GM20431 (cell line): ENCODE measurements around the gene CNN2.

Experiments used
- in situ Hi-C: fragments of 300-500 bp; cut with MseI, MboI; formaldehyde crosslinking; loops from one replicate; pipeline ENCODE4 v1.15.0; 2020; ENCODE audit warnings: low sequenced_read_pairs; ENCODE audit not compliant: unreplicated experiment

CNN2 gene

DNA sequence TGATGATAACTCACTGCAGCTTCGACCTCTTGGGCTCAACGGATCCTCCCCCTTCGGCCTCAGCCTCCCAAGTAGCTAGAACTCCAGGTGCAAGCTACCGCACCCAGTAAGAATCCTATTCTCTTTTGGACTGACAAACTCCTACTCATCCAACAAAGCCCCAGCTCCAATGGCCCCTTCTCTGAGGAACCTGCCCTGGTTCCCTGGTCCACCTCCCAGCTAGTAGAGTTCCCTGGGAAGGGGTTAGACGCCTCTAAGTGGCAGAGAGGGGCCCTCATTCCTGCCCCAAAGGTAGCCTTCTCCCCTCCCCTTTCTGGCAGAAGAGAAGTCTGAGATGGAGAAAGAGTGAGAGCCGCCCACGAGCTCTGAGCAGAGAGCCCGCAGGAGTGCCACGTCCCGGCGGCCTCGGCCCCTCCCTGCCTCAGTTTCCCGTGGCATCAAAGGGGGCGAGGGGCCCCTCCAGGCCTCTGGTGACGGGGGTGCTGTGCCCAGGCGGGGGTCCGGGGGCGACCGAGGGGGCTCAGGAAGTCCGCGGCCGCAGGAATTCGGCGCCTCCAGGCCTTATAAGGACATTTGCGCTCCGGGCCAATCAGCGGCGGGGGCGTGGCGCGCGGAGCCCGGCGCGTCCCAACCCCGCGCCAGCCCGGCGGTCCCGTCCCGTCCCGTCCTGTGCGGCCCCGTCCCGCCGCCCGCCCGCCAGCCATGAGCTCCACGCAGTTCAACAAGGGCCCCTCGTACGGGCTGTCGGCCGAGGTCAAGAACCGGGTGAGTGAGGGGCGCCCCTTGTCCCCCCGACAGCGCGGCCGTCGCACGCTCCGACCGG, at the start of gene CNN2:
CNN2 (plus strand) TSS at position 649 of the 823 bp plus-strand sequence; CDS start at position 703, 54 bp downstream.
- in situ Hi-C loops, result no loop called here

DNA sequence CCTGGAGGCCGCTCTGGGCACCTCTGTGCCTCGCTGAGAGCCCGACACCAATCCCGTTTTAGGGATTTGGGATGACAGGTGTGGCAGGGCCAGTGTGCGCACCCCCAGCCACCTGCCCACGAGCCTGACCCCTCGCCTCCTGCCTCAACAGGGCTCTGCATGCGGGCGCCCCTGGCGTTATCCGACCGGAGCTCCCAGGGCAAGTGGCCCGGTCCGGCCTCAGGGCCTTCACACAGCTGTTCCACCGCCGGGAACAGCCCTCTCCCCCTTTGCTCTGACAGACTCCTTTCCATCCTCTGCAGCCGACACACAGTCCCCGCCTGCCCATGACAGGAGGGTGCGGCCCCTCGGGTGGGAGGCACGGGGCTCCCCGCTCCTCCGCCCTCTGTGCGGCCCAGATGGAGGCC, 49.3 kb upstream of the CNN2 start:
- in situ Hi-C loops, result no loop called here

DNA sequence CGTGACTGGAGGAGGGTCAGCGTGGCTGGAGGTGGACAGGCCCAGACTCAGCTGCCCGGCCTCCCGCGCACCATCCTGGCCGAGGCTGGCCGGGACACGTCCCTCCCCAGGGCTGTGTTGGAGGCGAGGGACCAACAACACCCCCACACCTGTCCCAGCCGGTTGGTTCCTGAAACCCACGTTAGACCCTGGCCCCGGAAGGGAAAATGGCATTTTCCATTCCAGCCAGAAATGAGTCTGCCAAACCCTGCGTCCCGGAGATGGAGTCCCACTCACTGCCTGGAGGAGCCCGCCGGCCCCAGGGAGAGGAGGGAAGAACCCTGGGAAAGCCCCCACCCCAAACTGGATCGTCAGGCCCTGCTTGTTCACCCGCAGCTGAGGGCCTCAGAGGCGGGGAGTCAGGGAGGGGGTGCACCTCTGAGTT, 47.1 kb upstream of the CNN2 start:
- in situ Hi-C loops, result no loop called here

DNA sequence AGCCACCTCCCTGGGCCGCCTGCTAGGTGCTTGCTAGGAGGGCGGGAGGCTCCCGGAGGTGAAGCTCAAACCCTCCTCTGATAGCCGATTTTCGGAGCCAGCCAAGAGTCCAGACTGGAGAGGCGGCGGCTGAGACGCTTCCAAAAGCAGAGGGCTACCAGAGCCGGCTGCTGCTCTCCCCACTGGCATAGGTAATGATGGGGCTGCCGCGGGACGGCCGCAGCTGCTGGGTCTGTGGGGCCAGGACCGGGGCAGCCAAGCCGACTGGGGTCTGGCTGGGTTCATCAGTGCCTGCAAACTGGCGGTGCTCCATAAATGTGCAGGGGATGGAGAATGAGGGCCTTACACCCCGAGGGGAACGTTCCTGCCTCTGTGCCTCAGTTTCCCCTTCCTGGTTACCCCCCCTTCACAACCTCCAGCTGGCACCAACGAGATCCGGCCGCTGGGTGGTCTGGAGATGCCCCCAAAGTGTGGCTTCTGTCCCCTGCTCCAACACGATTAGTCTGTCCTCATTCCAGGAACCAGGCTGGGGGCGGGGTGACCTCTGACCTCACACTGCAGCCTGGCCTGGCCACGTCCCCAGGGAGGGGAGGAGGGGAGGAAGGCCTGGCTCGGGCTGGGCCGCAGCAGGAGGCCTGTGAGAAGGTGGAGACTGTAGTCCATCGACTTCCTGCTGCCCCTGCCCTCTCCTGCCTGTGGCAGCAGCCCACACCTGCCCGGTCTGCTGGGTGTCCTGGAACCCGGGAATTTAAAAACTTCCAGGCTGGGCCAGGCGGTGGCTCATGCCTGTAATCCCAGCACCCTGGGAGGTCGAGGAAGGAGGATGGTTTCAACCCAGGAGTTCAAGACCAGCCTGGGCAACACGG, 46.0 kb upstream of the CNN2 start:
- in situ Hi-C loops, result no loop called here

DNA sequence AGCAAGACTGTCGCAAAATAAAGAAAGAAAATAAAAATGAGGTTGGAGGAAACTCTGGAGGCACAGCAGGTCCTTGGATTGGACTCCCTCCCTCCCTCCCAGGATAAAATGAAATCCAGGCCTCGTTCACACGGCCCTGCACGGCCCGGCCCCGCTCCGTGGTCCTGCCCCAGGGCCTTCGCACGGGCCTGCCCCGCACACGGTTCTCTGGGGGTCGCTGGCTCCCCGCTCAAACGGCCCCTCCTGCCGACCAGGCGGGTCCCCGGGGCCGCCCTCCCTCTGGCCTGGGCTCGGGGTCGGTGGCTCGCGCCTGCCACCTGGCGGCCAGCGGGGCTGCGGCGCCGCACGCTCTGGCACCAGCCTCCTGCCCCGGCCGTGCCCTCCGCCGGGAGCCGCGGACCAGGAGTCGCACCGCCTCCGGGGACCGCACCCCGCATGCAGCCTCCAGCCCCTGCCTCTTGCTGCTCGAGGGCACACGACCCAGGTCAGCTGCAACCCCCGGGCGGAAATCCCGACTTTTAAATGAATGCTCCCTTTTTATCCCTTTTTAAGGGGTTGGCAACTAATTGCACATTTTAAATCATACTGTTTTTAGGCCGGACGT, 43.7 kb upstream of the CNN2 start:
- in situ Hi-C loops, result no loop called here

DNA sequence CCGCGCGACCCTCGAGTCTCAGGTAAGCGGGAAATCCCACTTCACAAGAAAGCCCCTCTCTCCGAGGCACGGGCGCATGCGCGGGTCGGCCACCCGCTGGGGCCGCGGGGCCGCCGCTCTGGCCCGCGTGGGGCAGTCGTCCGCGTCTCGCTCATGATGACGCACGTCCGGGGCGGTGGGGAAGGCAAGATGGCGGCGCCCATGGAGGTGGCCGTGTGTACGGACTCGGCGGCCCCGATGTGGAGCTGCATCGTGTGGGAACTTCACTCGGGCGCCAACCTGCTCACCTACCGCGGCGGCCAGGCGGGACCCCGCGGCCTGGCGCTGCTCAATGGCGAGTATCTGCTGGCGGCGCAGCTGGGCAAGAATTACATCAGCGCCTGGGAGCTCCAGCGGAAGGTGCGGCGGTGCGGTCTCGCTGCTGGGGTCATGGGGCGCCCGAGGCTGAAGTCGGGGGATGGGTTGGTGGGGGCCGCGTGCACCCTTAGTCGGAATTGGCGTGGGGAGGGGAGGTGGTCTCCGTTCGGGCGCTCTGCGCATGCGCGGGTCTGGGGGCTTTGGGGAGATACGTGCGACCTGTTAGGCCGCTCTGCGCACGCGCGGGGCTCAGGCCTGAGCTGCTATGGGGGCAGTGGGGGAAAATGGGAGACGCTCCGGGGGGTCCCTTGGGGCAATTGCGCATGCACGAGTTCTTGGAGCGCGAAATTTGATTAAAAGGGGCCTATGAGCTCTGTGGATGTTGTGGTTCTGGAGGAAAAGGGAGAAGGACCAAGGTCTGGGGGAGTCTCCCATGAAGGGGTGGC, 42.0 kb upstream of the CNN2 start, which contains the start of gene WDR18:
WDR18 (plus strand) TSS at position 181 of the 803 bp plus-strand sequence; CDS start at position 190, 9 bp downstream.
- in situ Hi-C loops, result no loop called here

DNA sequence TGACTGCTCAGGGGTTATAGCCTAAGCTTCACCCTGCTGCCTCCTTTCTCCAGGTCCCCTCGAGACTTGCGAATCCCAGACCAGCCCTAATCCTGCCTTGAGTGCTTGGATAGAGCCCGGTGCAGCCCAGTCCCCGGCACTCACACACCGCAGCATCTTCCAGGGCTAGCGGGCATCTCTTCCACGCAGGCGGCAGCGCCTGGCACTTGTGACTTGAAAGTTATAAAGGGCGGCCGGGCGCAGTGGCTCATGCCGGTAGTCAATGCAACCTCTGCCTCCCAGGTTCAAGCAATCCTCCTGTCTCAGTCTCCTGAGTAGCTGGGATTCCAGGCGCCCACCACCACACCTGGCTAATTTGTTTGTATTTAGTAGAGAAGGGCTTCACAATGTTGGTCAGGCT, 40.3 kb upstream of the CNN2 start:
- in situ Hi-C loops, result loop anchor here (5.0 kb wide), 1 partner anchor 64 kb away; no protein-coding TSS in a partner anchor

DNA sequence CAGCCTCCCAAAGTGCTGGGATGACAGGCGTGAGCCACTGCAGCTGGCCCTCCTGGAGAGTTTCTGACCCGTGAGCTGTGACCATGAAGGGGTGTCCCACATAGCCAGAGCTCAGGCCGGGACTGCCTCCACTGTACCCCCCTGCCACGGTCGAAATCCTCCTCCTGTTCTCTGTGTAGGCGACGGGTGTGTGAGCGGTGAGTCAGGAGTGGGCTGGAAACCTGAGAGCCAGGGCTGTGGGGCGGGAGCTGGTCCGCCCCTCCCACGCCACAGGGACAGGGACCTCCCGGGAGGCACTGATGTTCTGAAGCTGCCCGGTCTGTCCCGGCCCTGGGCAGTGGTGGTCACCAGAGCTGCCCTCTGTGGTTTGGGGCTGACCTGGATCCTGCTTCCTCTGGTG, 38.3 kb upstream of the CNN2 start:
- in situ Hi-C loops, result loop anchor here (5.0 kb wide), 1 partner anchor 66 kb away; no protein-coding TSS in a partner anchor

DNA sequence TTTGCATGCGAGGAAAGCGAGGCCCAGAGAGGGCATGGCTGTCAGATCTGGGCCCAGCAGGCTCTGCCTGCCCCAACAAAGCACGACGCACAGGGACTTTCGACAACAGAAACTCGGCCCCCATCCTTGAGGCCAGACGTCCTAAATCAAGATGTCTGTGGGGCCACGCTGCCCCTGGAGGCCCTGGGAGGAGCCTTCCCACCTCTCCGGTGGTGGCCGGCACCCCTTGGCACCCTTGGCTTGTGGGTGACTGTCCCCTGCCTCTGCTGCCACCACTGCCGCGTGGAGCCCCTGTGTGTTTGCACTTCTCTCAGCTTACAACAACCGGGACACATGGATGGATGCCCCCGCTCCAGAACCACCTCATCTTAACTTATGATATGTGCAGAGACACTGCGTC, 37.9 kb upstream of the CNN2 start:
- in situ Hi-C loops, result loop anchor here (5.0 kb wide), 1 partner anchor 66 kb away; no protein-coding TSS in a partner anchor

DNA sequence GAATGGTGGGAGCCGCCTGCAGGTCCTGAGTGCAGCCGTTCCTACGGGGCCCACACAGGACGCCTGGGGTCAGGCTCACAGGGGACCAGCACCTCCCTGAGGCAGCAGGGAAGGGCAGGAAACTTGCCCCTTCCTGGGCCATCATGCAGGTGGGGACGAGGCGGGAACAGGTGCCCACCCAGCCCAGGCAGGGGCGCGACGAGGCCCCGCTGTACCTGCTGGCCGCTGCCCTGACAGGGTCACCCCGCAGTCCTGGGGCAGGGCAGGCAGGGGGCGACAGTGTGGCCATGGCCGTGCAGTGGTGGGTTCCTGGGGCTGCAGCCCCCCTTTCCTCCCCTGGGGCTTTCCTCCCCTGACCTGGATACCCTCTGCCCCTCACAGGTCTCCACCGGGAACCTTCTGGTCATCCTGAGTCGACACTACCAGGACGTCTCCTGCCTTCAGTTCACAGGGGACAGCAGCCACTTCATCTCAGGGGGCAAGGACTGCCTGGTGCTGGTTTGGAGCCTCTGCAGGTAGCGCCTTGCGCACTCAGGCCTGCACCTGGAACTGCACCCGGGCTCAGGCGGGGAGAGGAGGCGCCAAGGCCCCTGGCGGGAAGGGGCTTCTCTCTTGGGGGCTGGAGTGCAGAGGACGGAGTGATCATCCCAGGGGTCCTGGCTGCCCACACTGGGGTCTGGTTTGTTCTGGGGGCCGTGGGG, 36.9 kb upstream of the CNN2 start:
- in situ Hi-C loops, result loop anchor here (5.0 kb wide), 1 partner anchor 67 kb away; no protein-coding TSS in a partner anchor

DNA sequence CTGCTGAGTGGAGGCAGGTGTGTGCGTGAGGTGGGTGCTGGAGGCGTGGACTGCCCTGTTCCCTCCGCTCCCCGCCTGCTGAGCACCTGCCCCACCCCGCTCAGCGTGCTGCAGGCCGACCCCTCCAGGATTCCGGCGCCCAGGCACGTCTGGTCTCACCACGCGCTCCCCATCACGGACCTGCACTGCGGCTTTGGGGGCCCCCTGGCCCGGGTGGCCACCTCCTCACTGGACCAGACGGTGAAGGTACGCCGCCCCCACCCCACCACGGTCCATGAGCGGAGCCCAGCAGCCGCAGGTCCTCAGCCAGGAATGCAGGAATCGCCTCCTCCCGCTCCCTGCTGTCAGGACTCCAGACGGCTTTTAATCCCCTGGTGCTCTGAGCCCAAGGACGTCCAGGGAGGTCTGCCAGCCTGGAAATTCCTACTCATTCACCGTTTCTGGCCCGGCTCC, 36.3 kb upstream of the CNN2 start:
- in situ Hi-C loops, result no loop called here

DNA sequence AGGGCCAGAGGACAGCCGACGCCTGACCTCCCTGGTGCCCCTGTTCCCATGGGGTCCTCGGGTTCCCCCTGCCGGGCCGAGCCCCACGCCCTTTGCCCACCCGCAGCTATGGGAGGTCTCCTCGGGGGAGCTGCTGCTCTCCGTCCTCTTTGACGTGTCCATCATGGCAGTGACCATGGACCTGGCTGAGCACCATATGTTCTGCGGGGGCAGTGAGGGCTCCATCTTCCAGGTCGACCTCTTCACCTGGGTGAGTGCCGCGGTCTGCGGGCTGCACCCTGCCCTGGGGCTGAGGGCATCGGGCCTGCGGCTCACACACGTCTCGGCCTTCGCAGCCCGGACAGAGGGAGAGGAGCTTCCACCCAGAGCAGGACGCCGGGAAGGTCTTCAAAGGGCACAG, 35.7 kb upstream of the CNN2 start:
- in situ Hi-C loops, result no loop called here

DNA sequence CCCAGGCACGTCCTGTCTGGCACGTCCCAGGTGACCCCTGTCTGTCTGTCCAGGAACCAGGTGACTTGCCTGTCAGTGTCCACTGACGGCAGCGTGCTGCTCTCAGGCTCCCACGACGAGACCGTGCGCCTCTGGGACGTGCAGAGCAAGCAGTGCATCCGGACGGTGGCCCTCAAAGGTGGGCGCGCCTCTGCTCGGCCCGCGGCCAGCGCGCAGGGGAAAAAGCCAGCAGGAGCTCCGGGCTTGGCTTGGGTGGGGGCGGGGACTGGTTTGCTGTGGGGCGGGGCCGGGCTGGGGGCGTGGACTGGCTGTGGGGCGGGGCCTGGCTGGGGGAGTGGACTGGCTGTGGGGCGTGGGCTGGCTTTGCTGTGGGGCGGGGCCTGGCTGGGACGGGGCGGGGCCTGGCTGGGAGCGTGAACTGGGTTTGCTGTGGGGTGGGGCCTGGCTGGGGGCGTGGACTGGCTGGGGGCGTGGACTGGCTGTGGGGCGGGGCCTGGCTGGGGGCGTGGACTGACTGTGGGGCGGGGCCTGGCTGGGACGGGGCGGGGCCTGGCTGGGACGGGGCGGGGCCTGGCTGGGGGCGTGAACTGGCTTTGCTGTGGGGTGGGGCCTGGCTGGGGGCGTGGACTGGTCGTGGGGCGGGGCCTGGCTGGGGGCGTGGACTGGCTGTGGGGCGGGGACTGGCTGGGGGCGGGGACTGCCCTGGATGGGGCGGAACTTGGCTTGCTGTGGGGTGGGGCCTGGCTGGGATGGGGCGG, 35.1 kb upstream of the CNN2 start:
- in situ Hi-C loops, result no loop called here

DNA sequence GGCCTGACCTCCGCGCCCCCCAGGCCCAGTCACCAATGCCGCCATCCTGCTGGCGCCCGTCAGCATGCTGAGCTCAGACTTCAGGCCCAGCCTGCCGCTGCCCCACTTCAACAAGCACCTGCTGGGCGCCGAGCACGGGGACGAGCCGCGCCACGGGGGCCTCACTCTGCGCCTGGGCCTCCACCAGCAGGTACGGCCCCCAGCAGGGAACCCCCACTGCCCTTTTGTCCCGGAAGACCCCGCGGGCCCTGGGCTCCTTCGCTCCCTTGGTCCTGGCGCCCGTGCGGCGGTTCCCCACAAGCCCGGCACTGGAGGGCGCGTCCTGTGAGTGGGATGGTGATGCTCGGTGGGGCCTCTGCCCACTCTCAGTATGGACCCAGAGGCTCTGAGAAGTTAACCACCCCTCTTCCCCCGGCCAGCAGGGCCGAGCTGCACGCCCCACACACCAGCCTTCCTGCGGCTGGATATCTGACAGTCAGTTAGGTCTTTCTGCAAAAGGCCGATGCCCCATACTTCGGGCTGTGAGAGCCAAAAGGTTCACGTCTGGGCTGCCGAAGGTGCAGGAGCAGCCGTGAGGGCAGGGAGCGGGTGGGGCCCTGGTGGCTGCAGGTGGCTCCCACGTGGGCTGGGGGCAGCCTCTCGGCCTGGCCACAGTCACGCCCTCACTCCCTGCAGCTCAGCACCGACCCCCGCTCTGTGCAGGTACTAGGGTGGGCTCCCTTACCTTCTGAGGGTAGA, 34.3 kb upstream of the CNN2 start:
- in situ Hi-C loops, result no loop called here

DNA sequence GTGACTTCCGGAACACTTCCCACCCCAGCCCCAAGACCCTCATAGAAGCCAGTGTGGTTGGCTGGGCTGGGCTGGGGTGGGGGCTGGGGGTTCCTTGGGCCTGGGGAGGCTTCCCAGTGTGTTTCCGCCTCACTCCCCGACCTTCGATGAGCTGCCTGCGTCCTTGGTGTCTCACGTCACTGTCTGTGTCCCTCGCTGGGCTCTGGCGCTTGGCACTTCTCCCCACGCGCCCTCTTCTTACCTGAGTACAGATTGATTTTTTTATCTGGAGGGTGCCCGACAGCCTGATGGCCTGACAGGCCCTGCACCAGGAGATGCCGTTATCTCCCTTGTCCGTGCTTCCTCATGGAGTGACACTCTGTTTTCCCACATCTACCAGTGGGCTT, 33.7 kb upstream of the CNN2 start:
- in situ Hi-C loops, result no loop called here

DNA sequence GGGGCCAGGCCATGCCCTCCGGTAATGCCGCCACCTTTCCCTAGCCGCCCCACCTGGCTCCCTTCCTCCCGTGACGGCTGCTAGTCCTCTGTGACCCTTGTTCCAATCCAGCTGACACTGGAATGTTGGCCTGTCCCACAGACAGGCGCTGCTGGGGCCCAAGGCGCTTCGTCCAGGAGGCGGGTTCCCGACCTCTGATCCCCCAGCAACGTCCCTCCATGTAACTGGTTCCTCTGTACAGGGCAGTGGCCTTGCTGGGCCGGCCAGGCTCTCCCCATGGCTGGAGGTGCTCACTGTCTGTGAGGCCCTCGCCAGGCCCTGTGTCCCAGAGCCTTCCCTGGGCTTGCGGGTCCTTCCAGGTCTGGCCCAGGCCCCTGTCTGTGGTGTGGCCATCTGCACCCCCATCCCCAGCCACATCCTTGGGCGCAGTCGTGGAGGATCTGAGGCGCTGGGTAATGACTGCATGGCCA, 33.0 kb upstream of the CNN2 start:
- in situ Hi-C loops, result no loop called here

DNA sequence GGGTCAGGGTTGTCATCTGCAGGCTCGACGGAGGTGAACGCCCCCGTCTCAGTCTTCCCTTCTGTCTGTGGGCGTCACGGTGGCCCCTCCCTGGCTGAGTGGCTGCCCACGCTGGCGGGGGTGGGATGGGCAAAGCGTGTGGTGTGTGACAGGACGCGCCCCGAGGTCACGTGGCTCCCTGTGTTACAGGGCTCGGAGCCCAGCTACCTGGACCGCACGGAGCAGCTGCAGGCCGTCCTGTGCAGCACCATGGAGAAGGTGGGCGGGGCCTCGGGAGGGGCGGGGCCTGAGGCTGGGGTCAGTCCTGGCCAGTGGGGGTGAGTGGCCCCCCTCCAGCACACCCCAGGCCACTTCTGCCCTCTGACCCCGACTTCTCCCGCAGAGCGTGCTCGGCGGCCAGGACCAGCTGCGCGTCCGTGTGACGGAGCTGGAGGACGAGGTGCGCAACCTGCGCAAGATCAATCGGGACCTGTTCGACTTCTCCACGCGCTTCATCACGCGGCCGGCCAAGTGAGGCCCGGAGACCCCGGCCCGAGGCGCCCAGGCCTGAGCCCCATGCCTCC, 32.5 kb upstream of the CNN2 start:
- in situ Hi-C loops, result no loop called here
